Measurements from ENCODE around the gene DTNBP1.

Gene DTNBP1

GRCh38 chr6:15527838-15528617 is 134.8 kb downstream of the DTNBP1 start:
- DNase-seq: no peak

GRCh38 chr6:15526212-15526701 is 136.6 kb downstream of the DTNBP1 start:
- DNase-seq: no peak

- DNase-seq: no peak
Observed at GRCh38 chr6:15524861-15525401, 137.9 kb downstream of the DTNBP1 start.

- DNase-seq: no peak
Observed at GRCh38 chr6:15523679-15524630, 138.9 kb downstream of the DTNBP1 start.

DNA sequence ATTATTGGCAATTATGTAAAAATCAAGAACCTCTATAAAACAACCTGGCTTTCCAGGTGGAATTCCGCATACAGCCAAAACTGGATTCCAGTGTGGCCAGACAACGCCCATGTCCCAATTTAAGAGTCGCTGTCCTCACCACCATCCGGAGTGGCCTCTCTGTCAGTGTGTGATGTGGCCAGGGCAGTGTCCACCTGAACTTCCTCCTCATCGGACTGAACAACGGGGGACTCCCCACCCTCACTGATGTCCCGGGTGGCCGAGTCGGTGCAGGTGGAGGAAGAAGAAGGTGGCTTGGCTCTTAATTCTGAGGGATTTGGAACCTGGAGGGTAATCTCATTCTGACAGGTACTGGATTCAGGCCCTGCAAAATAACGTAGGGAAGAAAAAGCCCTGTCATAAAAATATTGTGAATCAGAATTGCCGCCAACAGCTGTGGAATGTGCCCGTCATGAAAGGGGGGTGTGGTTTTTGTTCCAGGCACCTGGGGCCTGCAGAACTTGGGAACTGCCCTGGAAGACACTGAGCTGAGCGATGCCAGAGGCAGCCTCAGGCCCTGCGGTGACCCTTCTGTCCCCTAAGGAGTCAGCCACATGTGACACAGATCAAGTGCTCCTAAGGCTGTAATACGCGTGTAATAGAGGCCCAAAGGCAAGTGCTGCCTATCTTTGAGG is 139.8 kb downstream of the DTNBP1 start:
- no peak for DNase-seq

GRCh38 chr6:15522427-15522826 is 140.4 kb downstream of the DTNBP1 start:
- DNase-seq: peak; percentile 35

DNA sequence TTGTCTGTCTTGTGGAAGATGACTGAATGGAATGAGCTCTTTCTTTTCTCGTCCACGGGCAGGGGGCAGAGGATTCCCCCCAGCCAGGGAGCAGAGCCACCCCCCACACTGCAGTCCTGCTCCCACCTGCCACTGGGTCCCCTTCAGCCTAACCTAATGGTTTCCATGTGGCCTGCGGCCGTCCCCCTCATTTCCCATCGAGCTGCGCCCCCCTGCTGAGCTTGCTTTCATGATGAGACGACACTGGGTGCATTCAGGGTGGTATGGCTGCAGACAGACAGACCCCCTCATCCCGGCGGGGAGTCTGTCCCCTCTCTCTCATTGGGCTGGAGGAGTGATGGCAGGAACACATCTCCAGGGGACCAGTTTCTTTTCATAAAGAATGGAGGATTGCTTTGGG is 140.8 kb downstream of the DTNBP1 start:
- no peak for DNase-seq

- no peak for DNase-seq
Observed at GRCh38 chr6:15521582-15521981, 141.2 kb downstream of the DTNBP1 start.

DNA sequence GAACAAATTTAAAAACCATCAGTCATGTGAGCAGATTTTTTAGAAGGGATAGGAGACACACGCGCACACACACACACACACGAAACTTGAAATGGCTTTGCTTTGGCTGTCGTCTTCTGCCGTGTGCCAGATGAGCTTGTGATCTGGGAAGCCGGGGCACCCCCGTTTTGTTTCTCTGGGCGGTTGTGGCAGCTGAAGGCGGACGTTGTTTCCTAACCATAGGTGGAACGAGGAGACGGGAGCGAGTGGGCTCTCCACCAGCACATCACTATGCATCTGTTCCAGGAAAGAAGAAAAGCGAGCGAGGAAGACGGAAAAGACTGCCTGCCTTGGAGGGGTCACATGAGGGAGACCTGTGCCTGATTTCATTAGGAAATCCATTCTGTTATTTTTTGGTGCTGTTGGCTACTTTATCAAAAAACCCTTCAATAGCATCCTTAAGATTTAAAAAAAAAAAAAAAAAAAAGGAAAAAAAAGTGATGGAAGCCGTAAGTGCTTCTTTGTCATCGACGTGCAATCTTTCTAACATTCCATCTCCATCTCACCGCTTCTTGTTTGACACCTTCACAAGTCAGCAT is 142.1 kb downstream of the DTNBP1 start:
- no peak for DNase-seq

GRCh38 chr6:15519681-15520080 is 143.1 kb downstream of the DTNBP1 start:
- DNase-seq: no peak

DNA sequence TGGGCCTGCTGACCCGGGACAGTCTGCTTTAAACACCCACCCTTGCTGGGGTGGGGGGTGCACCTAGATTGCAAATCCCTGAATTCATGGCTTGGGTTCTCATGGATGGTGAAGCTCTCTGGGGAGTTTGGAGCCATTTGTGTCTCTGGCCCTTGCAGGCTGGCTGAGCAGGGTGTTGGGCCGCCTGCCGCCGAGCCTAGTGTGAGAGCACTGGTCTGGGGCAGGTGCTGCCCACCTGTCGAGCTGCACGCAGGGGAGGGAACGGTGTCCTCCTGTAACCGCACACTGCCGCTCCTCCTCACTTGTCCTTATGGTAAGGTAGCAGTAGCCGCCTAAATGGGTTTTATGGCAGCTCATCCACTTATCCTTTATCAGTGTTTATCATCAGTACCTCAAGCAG is 143.9 kb downstream of the DTNBP1 start:
- DNase-seq: no peak

GRCh38 chr6:15518057-15518456 is 144.8 kb downstream of the DTNBP1 start:
- no peak for DNase-seq

DNA sequence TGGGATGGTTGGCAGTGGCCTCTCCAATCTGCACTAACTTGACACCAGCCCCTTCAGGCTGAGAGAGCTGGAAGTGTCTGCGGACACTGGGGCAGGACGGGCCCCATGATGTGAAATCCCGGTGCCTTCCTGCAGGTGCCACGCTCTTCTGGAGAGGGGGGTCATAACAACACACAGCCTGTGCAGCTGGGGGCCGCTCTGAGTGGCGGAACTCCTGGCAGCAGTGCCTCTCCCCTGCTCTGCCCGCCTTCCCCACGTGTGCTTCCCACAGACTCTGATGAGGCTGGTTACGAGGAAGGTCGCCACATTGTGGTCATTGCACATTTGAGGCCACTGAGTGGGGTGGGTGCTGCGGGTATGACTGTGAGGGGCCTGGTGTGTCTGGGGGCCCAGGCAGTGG is 145.2 kb downstream of the DTNBP1 start:
- no peak for DNase-seq

DNA sequence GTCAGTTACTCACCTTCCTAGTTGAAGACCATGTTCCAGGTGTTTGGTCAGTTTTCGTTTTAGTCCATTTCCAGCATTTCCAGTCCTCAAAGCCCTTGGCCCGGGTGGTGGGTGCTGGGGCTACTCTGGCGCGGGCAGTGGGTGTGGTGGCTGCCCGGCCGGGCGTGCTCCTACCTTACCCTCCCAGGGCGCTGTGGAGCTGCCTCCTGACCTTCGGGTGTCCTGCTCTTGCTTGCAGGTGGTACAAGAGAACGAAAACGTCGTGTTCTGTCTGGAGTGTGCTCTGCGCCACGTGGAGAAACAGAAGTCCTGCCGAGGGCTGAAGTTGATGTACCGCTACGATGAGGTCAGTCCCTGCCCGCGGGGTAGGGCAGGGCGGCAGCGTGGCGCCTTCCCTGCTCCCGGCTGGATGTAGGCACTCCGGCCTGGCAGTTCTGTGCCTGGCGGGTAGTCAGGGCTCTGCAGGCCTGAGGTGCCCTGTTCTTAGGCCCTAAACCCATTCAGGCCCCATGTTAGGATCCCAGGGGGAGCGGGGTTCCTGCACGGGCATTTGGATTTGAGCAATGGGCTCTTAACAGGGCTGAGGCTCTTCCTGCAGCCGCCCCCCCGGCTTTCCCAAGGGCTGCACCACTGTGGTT is 145.8 kb downstream of the DTNBP1 start:
- no peak for DNase-seq

GRCh38 chr6:15516378-15516777 is 146.4 kb downstream of the DTNBP1 start:
- no peak for DNase-seq

- DNase-seq: no peak
Observed at GRCh38 chr6:15515660-15516375, 147.0 kb downstream of the DTNBP1 start.

- no peak for DNase-seq
Observed at GRCh38 chr6:15515226-15515625, 147.6 kb downstream of the DTNBP1 start.

GRCh38 chr6:15513801-15514711 is 148.8 kb downstream of the DTNBP1 start:
- no peak for DNase-seq

DNA sequence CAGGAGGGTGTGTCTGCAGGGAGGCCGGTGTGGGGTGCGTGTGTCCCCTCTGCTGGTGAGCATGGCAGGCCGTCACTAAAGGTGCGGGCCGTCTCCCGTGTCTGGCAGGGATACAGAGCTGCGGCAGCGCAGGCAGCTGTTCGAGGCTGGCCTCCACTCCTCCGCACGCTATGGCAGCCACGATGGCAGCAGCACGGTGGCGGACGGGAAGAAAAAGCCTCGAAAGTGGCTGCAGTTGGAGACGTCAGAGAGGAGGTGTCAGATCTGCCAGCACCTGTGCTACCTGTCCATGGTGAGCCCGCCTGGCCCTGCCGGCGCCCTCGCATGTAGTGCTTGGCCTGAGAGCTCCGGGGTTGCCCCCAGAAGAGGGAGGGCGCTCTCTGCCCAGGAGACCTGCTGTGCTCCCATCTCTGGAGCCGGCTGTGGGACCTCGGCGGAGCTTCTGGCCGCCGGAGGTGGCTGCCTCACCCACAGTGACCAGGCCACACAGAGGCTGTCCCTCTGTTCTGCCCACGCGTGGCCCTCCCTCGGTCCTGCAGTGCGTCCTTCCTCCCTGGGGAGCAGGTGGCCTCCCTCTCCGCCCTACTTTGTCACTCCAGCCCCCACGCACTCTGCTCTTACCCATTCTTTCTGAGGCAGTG is 149.6 kb downstream of the DTNBP1 start:
- DNase-seq: no peak

GRCh38 chr6:15512721-15513120 is 150.1 kb downstream of the DTNBP1 start:
- peak; percentile 73 for DNase-seq

Measured in MV-4-11 (cell line).